Choroid plexus epithelial cell (primary cell): Measurements from ENCODE around the gene GNRHR.
"Not testable (repeated sequence)": the region's sequence is repeated elsewhere in the genome, so short reads cannot be mapped to it uniquely, and the experiment has no call there.

Experiments
- DNase-seq: peaks from one replicate; pipeline ENCODE4 v3.0.0-alpha.2; 2010; ENCODE audit warnings: low read depth
- H3K4me3 ChIP-seq: 2 replicates; pipeline ENCODE4 v1.5.1; 2011; ENCODE audit warnings: low read depth, mild to moderate bottlenecking, control low read depth, low read length, moderate library complexity
- TF ChIP-seq, protein P1 (sequence below): conservative IDR thresholded peaks from 2 replicates; pipeline ENCODE4 v1.5.1; 2011; ENCODE audit warnings: low read depth, mild to moderate bottlenecking, control low read depth, inconsistent platforms, low read length, moderate library complexity

Gene GNRHR

DNA sequence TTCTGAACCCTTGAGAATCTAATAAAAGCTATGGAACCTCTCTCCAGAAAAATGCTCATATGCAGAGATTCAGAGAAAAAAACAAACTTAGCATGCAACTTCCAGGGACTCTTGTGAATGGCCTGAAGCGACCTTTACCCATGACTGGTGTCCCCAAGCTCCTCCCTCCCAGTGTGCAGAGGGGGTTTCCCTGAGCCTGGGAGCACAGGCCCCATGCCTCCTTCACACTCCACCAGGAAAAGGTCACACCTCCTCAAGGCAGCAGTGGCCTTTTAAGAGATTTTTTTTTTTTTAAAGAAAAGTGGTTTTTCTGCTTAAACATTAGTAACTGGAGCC is 40.0 kb downstream of the GNRHR start:
- no peak overlapping the region for H3K4me3 ChIP-seq
- no peak for DNase-seq
- TF ChIP-seq, protein P1, sequence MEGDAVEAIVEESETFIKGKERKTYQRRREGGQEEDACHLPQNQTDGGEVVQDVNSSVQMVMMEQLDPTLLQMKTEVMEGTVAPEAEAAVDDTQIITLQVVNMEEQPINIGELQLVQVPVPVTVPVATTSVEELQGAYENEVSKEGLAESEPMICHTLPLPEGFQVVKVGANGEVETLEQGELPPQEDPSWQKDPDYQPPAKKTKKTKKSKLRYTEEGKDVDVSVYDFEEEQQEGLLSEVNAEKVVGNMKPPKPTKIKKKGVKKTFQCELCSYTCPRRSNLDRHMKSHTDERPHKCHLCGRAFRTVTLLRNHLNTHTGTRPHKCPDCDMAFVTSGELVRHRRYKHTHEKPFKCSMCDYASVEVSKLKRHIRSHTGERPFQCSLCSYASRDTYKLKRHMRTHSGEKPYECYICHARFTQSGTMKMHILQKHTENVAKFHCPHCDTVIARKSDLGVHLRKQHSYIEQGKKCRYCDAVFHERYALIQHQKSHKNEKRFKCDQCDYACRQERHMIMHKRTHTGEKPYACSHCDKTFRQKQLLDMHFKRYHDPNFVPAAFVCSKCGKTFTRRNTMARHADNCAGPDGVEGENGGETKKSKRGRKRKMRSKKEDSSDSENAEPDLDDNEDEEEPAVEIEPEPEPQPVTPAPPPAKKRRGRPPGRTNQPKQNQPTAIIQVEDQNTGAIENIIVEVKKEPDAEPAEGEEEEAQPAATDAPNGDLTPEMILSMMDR = no peak

DNA sequence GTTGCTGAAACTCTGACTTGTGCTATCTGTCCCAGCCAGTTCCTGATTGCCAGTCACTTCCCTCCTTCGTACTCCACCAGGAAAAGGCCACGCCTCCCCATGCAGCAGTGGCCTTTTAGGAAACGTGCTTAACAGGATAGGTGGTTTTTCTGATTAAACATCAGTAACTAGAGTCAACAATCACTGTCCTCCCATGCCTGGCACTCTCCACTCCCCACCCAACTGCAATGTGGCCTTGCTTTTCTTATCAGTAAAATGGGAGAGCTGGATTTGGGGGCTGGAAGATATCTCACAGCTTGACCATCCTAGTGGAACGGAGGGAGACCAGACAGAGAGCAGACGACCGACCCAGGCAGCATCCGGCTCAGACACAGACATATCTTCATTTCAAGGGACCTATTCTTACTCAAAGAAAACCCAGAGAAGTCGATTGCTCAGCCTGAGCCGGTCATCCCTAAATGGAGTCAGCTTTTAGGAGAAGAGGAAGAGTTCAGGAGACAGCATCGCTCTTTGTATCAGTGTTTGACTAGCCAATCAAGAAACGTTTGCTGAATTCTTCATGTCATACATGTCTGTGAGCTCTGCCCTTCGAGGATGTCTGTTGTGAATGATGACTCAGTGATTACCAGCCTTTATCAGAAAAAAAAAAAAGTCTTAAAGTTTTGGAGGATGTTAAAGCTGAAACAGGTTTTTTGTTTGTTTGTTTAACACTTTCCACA is 40.5 kb downstream of the GNRHR start:
- peak; percentile 68 for DNase-seq
- TF ChIP-seq, protein P1 = no peak
- no peak overlapping the region for H3K4me3 ChIP-seq

DNA sequence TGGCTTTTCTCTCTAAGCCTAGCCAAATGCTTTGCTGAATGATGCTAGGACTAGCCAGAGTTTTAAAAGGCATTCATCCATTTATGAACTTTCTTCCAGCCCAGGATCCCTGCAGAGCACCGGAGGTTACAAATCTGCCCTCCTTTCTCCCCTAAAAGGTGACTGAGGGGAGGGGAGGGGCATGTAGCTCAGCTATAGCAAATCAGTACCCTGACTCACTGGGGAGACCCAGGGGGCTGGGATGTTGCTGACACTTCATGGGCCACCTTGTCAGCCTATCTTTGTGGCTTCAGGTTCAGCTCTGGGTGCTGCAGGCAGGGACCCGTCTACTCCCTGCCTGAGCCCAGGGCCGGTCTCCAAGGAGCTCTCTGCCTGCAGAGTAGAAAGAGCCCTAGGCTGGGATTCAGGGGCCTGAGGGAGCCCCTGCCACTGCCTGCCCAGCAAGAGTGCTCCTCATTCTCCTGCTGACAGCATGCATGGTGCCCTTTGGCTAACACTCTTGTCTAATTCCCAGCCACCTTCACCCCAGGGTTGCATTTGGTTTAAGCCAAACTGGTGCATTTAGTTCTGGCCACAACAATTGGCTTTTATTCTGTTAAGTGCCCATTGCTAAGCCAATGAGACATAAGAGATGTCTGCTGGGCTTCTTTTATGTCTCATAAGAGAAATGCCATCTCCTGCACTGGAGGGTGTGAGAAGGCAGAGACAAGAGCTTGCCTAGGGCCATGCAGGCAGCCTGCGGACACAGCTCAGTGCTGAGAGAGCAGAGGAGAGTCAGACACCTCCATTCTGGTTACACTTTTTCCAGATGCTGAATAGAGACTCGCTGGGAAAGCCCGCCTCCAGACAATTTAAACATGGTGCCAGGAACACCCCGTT is 41.3 kb downstream of the GNRHR start:
- TF ChIP-seq, protein P1 = no peak
- no peak overlapping the region for H3K4me3 ChIP-seq
- DNase-seq = no peak

DNA sequence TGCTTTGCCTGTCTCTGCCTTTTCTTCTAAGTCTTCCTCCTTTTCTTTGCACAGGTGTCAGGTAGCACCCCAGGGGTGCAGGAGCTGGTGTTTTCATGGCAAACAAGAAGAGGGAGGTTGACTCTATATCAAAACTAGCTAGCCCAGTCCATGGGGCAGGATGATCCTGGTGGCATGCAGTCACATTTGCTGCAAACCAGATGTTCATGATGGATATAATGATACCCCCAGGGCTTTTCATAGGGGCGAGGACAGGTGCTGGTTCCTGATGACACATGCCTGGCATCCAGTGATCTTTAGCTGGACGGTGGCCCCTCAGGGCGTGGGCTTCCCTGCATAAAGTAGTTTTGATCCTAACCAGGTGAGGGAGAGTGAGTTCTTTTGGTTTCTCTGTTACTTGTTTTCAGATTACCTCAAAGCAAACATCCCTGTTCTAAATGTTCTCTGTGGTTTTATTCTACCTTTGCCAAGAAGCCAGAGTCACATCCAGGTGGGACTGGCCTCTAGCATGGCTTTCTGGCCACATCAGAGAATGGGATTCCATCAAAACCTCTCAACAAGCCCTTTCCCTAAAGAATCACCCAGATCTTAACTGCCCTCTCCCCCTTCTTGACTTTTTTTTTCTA is 42.1 kb downstream of the GNRHR start:
- TF ChIP-seq, protein P1 = no peak
- no peak for DNase-seq
- H3K4me3 ChIP-seq = no peak overlapping the region

DNA sequence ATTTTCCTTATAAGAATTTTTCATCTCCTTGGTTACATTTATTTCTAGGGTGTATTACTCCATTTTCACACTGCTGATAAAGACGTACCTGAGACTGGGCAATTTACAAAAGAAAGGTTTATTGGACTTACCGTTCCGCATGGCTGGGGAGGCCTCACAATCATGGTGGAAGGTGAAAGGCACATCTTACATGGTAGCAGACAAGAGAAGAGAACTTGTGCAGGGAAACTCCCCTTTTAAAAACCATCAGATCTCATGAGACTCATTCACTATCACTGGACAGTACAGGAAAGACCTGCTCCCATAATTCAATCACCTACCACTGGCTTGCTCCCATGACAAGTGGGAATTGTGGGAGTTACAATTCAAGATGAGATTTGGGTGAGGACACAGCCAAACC is 47.5 kb downstream of the GNRHR start:
- not testable (repeated sequence) for H3K4me3 ChIP-seq, DNase-seq

DNA sequence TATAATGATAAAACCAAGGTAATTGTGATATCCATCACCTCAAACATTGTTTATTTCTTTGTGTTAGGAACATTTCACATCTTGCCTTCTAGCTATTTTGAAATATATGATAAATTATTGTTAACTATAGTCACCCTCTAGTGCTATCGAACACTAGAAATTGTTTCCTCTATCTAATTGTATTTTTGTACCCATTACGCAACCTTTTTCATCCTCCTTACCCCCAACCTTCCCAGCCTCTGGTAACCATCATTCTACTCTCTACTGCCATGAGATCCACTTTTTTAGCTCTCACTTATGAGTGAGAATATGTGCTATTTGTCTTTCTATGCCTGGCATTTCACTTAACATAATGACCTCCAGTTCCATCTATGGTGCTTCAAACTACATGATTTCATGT is 49.3 kb downstream of the GNRHR start:
- TF ChIP-seq, protein P1 = no peak
- DNase-seq = no peak
- no peak overlapping the region for H3K4me3 ChIP-seq

DNA sequence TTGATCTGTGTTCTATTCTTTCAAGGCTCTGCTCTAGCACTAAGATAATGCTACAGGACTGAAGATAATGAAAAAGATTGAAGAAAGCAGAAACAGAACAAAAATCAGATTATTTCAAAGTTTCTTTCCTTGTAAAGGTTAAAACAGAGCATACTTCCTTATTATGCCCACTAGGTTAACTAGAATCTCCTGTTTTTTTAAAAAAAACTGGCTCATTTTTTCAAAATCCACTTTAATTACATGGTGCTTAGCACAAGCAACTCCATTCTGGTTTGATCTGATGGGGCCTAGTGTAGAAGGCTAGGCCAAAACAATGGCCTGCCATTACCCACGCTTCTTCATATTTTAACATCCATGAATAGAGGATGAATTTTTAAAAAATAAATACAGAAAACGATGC is 52.0 kb downstream of the GNRHR start:
- DNase-seq = no peak
- TF ChIP-seq, protein P1 = no peak
- H3K4me3 ChIP-seq = no peak overlapping the region
